ENCODE results near the gene NAALADL1.
A peak's percentile ranks its signal among the peaks of the same experiment; 100 is the strongest.
"Not testable (repeated sequence)": the region's sequence is repeated elsewhere in the genome, so short reads cannot be mapped to it uniquely, and the experiment has no call there.

NAALADL1 gene

DNA sequence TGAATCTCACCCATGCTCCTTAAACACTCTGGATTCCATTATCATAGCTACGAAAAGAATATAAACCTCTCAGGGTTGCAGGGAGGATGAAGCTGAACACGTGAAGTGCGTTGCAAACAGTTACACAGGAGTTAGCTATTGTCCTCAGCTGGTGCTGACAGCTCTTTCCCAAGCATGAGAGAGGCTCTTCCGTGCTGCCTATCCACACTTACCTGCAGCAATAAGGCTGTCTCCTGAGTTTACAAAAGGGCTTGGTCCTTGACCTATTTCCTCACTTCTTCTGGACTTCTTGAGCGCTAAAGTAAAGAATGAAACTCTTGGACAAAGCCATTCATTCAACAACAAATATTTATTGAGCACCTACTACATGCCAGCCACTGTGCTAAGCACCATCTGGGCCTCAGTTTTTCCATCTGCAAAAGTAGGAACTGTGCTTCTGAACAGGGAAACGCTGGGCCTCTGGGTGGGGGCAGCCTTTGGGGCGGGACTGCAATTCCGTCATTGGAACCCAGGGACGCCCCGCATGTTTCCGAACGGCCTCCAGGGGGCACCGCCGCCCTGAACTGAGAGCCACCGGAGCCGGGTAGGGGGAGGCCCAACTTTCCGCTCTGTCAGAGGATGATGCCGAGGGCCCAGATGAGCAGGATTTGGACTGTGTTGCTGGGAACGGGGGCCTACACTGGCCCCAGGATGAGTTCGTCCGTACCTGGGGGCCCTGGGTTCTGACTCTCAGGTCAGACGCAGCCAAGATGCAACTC, 45.0 kb downstream of the NAALADL1 start:
- DNase-seq: peak; percentile 58

DNA sequence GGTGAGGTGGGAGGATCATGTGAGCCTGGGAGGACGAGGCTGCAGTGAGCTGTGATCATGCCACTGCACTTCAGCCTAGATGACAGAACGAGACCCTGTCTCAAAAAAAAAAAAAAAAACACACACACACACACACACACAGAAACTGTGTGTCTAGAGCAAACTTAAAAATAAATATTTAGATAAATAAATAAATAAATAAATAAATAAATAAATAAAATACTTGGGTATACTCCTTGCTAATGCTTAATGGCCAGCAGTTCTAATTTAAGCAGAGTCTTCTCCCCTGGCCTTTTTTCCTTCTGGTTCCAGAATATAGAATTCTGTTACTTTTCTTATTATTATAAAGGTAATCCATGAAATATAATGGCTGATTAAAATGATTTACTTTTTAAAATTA, 49.5 kb downstream of the NAALADL1 start:
- DNase-seq: no peak

DNA sequence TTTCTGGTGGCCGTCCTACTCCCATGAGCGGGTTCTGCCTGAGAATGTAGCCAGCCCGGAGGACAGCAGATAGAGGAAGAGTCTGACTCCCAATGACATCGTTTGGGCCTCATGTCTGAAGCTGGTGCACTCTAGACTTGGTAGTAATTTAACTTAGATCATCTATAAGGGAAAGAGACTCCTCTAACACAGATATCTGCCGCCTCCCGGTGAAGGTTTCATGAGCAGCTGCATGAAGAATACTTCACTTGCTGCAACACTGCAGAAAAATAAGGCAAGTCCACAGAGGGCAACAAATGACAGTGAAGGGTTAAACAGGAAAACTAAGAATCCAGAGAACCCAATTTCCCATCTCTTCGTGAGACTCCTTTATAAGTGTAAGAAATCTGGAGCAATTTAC, 50.3 kb downstream of the NAALADL1 start:
- DNase-seq: no peak

DNA sequence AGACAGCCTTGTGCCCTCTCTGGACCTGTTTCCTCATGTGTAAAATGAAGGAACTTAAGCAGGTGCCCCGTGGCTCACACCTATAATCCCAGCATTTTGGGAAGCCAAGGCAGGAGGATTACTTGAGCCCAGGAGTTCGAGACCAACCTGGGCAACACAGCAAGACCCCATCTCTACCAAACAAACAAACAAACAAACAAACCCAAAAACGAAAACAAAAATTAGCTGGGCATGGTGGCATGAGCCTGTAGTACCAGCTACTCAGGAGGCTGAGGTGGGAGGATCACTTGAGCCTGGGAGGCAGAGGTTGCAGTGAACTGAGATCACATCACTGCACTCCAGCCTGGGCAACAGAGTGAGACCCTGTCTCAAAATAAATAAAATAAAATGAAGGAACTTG, 54.4 kb downstream of the NAALADL1 start:
- DNase-seq: not testable (repeated sequence)

DNA sequence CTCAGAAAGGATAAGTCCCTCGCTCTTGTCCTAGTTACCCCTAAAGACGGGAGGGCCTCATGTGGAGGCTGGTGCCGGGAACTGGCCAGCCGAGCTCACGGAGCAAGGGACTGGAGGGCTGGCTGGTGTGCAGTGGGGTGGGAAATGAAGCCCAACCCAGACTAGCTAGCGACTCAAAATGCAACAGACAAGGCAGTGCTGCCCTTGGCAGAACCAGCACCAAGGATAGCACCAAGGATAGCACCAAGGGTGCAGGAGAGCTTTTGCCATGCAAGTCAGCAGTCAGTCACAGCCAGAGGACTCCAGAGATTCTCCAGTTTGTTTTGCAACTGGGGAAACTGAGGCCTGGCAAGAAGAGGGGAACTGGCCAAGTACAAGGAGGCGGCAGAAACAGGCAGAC, 55.1 kb downstream of the NAALADL1 start:
- no peak for DNase-seq

DNA sequence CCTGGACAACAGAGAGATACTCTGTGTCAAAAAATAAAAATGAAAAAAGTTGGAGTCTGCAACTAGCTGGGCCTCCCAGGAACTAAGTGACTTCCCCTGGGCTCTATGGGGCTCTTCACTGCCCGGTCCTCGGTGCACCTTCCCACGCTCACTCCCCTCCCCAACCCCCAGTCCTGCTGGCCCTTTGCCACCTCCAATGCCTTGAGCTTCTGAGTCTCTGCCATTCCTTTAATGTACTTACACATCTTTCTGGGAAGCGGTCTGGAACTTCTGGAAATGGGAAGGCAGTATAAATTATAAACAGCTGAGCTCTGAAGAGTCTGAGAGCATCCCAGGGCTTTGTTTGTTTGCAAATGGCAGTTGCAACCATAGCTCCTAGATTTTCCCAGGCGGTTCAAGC, 55.6 kb downstream of the NAALADL1 start:
- DNase-seq: no peak

DNA sequence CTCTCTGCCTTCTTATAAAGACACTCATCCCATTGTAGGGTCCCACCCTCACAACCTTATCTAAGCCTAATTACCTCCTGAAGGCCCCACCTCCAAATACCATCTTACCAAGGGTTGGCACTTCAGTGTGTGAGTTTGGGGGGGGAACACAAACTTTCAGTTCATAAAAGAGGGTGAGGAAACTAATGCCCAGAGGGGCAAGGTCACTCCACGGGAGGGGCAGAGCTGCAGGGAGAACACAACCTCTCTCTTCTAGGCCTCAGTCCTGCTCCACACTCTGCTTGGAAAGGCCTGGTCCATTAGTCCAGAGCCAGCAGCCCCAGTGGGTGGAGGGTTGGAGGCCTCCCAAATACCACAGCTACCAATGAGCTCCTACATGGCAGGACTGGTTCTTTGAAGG, 58.9 kb downstream of the NAALADL1 start:
- DNase-seq: no peak

DNA sequence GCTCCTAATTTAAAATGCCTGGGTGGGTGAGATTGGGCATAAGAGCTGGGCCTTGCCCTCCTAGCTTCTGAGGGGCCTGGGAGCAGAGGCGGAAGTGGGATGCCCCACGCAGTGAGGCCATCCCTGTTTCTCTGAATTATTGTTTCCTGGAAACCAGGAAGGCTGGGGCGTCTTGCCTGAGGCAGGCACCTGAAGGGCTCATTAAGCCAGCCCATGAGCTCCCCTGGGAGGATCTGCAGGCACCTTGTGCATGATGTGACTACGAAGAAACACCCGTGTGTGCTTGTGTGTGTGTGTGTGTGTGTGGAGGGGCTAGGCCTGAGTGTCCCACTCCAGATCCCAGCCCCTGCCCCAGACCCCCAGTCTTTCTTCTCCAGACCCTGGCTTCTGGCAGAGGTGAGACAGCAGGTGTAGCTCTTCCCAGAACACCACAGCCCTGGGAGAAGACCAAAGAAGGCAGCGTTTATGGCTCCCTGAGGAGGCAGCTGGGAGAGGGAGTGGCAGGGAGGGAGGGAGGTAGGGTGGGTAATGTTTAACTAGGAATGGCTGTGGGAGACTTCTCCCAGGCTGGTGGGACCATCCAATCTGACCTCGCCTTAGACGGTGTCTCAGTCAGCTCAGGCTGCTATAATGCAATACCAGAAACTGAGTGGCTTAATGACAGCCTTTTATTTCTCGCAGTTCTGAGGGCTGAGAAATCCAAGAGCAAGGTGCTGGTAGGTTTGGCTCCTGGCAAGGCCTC, 59.5 kb downstream of the NAALADL1 start:
- DNase-seq: no peak

DNA sequence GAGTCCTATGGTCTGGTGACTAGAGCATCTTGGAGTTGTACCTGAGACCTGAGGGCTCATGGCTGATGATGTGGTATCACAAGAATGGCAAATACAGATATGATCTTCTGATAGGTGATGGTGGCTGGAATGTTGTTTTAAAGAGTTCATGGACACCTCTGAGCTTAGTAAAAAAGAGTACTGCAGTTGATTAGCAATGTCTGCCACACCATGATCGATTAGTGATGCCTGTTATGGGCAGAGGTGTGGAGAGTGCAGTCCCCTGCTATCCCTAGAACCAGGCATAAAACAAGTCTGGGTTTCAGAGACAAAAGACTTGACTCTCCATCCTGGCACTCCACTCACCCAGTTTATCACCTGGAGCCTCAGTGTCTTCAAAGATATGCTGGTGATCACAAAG, 60.2 kb downstream of the NAALADL1 start:
- DNase-seq: no peak

DNA sequence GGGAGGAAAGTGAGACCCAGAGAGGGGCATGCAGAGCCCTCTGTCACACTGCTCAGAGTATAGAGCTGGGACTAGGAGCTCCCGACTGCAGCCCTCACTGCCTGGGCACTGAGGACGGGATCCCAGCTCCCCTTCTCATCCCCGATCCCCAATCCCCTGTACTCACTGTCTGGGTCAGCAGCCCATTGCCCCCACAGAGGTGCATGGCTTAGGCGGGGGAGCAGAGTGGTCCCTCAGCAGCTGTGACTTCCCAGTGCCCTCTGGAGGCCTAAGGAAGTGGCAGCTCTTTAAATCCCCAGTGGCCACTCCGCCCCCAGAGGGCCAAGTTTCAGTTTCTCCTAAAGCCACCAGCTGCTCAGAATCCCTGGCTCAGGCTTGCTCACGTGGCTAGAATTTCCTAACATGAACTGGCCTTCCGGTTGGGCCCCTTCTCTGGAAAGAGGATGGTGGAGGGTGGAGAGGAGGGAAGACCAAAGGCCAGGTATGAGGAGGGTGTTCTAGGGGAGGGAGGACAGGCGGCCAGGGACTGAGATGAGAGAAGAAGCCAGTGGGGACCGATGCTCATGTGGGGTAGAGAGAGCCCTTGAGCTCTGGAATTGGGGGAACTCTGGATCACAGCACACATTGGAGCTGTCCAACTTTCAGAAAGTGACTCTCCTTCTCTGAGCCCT, 61.5 kb downstream of the NAALADL1 start, which contains the start of gene BATF2:
Gene BATF2, minus strand, starts transcription at position 262 of the 671 bp plus-strand sequence. Its CDS starts 57 bp downstream, at position 205.
- DNase-seq: peak; percentile 47

DNA sequence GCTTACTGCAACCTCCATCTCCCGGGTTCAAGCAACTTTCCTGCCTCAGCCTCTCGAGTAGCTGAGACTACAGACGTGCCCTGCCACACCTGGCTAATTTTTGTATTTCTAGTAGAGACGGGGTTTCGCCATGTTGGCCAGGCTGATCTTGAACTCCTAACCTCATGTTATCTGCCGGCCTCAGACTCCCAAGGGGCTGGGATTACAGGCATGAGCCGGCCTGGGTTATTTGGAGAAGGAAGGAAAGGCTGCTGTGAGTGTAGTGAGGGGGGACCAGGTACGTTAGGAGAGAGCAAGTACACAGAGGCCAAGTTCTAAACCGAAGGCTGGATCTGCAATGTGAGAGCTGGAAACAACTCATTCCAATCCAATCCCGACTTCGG, 62.0 kb downstream of the NAALADL1 start:
- no peak for DNase-seq
